Measurements from ENCODE around the gene SERPINA1.

- TF ChIP-seq CTCF (IDR thresholded peaks at IDR 0.05; ENCODE audit: low read length) (no peak), EZH2 (optimal IDR thresholded peaks at IDR 0.05; ENCODE audit: low read depth, low read length) (no peak)
These were observed 23.4 kb downstream of the SERPINA1 start for GRCh38 chr14:94364964-94365363.
